ENCODE measurements around the gene CRTC2. TPM values are rescaled to one million over a fixed set of nuclear protein-coding genes. Genes with fewer than 3 reads are reported as not detected.
"Not testable (repeated sequence)": the region's sequence is repeated elsewhere in the genome, so short reads cannot be mapped to it uniquely, and the experiment has no call there.

CRTC2 gene
- total and polyA plus RNA-seq, 12 donors, result 14.6 to 50.5 (median 18.6) TPM

DNA sequence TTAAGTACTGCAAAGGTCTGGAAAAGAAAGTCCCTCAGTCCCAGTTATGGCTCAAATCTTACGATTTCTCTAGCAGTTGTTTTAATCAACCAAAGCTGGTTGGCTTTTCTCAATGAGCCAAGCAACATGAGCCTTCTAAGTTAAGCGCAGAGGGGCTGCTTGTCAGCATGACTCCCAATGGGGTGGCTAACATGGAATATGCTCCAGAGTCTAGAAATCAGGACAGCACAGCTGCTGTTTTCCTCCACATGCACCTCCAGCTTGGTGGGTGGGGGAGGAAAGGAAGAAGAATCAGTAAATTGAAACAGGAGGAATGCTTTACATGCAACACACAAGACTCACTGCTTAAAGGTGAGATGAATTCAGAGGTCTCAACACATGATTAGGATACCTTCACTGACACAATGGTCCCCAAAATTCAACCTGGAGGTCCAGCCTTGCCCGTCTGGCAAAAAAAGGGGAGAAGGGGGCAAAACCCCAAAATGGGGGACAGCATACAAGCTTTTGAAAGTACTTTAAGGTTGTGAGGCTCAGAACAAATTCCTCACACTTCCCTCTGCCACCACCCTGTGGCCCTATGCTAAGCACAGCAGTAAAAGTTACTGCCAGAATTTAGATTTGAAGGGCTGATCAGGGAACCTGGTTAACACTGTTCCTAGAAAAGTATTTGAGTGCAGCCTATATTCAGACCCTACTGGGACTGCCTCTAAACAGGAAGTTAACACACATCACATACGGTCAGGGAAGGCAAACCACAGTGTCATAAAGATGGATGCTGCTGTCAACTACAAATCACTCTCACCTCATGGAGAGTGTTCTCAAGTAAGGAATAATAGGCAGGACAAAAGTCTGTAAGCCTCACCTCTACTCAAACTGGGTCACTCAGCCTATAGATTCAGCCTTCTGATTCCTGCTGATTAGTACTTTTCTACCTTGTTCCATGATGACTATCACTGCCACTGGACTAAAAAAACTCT, 38.2 kb downstream of the CRTC2 start:
- Histone ChIP-seq H3K4me3 (peak overlapping the region in 5 of 10 donors; percentile 67 to 75 (median 71)), H3K27me3 (no peaks in the 10 kb centered on the region), H3K9me3 (no peaks in the 10 kb centered on the region), H3K4me1 (peaks cover 12 to 66% (median 44%) of the 10 kb centered on the region in 9 donors), H3K27ac (peak overlapping the region in 7 of 10 donors; percentile 5 to 94 (median 38)), H3K36me3 (peaks cover 0 to 43% (median 0%) of the 10 kb centered on the region in 9 donors)
- no peak for ATAC-seq
- intact Hi-C loops (cut with DNase I), result loop anchor here in 6 of 10 donors (5.0 to 10.0 kb wide), 6 partner anchors 38 to 123 kb away; no protein-coding TSS in a partner anchor
- WGBS, 2 donors, result 38 to 46% methylated on average over 4 of the region's 4 CpGs
- TF ChIP-seq, protein P1, sequence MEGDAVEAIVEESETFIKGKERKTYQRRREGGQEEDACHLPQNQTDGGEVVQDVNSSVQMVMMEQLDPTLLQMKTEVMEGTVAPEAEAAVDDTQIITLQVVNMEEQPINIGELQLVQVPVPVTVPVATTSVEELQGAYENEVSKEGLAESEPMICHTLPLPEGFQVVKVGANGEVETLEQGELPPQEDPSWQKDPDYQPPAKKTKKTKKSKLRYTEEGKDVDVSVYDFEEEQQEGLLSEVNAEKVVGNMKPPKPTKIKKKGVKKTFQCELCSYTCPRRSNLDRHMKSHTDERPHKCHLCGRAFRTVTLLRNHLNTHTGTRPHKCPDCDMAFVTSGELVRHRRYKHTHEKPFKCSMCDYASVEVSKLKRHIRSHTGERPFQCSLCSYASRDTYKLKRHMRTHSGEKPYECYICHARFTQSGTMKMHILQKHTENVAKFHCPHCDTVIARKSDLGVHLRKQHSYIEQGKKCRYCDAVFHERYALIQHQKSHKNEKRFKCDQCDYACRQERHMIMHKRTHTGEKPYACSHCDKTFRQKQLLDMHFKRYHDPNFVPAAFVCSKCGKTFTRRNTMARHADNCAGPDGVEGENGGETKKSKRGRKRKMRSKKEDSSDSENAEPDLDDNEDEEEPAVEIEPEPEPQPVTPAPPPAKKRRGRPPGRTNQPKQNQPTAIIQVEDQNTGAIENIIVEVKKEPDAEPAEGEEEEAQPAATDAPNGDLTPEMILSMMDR (IDR thresholded peaks at IDR 0.05), result peak in 4 of 9 donors; percentile 17 to 47 (median 41)
- no peak for DNase-seq

DNA sequence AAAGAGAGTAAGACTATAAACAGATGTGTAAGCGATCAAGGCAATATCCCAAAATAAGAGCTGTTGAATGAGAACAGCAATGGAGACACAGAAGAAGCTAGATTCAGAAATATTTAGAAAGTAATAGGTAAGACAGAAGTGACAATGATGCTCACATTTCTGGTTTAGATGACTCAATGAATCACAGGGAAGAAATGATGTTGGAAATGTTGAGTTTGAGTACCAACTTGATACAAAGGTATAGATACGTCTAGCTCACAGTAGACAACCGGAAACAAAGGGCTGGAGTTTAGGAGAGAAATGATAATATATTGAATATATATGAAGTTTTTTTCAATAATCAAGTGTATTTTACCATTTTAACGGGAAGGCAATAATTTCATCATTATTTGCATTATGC, 42.1 kb downstream of the CRTC2 start:
- intact Hi-C loops (cut with DNase I), result loop anchor here in 2 of 10 donors (5.0 to 10.0 kb wide), 2 partner anchors 39 to 91 kb away; no protein-coding TSS in a partner anchor
- WGBS, 2 donors, result 86 to 89% methylated on average over 4 of the region's 4 CpGs
- Histone ChIP-seq H3K36me3 (peaks cover 0 to 58% (median 0%) of the 10 kb centered on the region in 9 donors), H3K4me1 (peaks cover 12 to 57% (median 31%) of the 10 kb centered on the region in 9 donors), H3K27me3 (no peaks in the 10 kb centered on the region), H3K9me3 (no peaks in the 10 kb centered on the region), H3K4me3 (no peak overlapping the region), H3K27ac (no peak overlapping the region)
- TF ChIP-seq, protein P1 (IDR thresholded peaks at IDR 0.05), result no peak
- no peak for ATAC-seq
- DNase-seq, result no peak

DNA sequence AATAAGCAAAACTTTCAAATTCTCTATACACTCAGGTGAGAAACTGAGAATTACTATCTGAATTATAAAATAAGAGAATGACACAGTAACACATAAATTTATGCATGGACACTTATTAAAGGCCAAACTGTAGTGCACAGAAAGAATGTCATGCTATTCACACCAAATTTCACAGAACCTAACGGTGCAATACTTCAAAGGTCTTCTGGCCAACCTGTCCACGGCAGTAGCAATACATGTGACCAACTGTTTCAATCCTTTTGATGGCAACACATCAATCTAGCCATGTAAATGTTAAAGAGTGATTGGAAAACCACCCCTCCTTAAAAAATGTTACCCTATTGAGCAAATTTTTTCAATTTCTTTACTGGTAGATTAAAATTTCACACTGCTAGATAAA, 46.1 kb downstream of the CRTC2 start:
- Histone ChIP-seq H3K9me3 (no peaks in the 10 kb centered on the region), H3K4me1 (peaks cover 0 to 18% (median 4%) of the 10 kb centered on the region in 9 donors), H3K27ac (no peak overlapping the region), H3K36me3 (peaks cover 0 to 45% (median 0%) of the 10 kb centered on the region in 9 donors), H3K27me3 (no peaks in the 10 kb centered on the region), H3K4me3 (no peak overlapping the region)
- intact Hi-C loops (cut with DNase I), result loop anchor here in 1 of 10 donors (10.0 kb wide), 1 partner anchor 88 kb away; no protein-coding TSS in a partner anchor
- no peak for ATAC-seq
- no peak for DNase-seq
- 65 to 69% methylated on average over 2 of the region's 2 CpGs for WGBS, 2 donors
- TF ChIP-seq, protein P1 (IDR thresholded peaks at IDR 0.05), result no peak

DNA sequence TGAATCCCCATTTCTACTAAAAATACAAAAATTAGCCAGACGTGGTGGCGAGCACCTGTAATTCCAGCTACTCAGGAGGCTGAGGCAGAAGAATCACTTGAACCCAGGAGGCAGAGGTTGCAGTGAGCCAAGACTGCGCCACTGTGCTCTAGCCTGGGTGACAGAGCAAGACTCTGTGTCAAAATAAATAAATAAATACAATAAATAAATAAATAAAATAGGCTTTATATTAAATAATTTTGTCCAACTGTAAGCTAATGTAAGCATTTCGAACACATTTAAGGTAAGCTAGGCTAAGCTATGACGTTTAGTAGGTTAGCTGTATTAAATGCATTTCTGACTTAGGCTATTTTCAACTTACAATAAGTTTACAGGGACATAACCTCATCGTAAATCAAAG, 47.9 kb downstream of the CRTC2 start:
- Histone ChIP-seq H3K36me3 (peaks cover 0 to 42% (median 0%) of the 10 kb centered on the region in 9 donors), H3K4me1 (peaks cover 0 to 12% (median 4%) of the 10 kb centered on the region in 9 donors)
- not testable (repeated sequence) for DNase-seq, ATAC-seq, H3K27ac ChIP-seq, H3K27me3 ChIP-seq, H3K9me3 ChIP-seq, H3K4me3 ChIP-seq
- intact Hi-C loops (cut with DNase I), result loop anchor here in 1 of 10 donors (10.0 kb wide), 1 partner anchor 86 kb away; no protein-coding TSS in a partner anchor
- WGBS, 2 donors, result 89 to 90% methylated on average over 6 of the region's 6 CpGs
